Activated naive CD4-positive, alpha-beta T cell (primary cell): ENCODE data around the gene DAD1.
"Not testable (repeated sequence)": the region's sequence is repeated elsewhere in the genome, so short reads cannot be mapped to it uniquely, and the experiment has no call there.

Experiments used
- DNase-seq, 4 experiments: peaks; one replicate each; lab custom pipeline; 2025; lab: John Stamatoyannopoulos, UW

The DAD1 gene

GRCh38 chr14:22552001-22552826 lies 36.8 kb downstream of the DAD1 start:
- DNase-seq = no peak

GRCh38 chr14:22551605-22551997 lies 37.4 kb downstream of the DAD1 start:
- no peak for DNase-seq

DNA sequence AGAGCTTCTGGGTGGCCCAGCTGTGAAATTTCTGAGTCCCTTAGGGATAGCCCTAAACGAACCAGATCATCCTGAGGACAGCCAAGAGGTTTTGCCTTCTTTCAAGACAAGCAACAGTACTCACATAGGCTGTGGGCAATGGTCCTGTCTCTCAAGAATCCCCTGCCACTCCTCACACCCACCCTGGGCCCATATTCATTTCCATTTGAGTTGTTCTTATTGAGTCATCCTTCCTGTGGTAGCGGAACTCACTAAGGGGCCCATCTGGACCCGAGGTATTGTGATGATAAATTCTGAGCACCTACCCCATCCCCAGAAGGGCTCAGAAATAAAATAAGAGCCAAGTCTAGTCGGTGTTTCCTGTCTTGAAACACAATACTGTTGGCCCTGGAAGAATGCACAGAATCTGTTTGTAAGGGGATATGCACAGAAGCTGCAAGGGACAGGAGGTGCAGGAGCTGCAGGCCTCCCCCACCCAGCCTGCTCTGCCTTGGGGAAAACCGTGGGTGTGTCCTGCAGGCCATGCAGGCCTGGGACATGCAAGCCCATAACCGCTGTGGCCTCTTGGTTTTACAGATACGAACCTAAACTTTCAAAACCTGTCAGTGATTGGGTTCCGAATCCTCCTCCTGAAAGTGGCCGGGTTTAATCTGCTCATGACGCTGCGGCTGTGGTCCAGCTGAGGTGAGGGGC lies 38.9 kb downstream of the DAD1 start:
- peak in 2 of 4 experiments; percentile 38 to 40 for DNase-seq

DNA sequence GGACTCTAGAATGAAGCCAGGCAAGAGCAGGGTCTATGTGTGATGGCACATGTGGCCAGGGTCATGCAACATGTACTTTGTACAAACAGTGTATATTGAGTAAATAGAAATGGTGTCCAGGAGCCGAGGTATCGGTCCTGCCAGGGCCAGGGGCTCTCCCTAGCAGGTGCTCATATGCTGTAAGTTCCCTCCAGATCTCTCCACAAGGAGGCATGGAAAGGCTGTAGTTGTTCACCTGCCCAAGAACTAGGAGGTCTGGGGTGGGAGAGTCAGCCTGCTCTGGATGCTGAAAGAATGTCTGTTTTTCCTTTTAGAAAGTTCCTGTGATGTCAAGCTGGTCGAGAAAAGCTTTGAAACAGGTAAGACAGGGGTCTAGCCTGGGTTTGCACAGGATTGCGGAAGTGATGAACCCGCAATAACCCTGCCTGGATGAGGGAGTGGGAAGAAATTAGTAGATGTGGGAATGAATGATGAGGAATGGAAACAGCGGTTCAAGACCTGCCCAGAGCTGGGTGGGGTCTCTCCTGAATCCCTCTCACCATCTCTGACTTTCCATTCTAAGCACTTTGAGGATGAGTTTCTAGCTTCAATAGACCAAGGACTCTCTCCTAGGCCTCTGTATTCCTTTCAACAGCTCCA lies 39.6 kb downstream of the DAD1 start:
- no peak for DNase-seq

GRCh38 chr14:22547948-22548750 lies 40.9 kb downstream of the DAD1 start:
- DNase-seq = no peak

GRCh38 chr14:22547313-22547947 lies 41.6 kb downstream of the DAD1 start:
- no peak for DNase-seq

- no peak for DNase-seq
Observed at GRCh38 chr14:22546722-22547071, 42.3 kb downstream of the DAD1 start.

- no peak for DNase-seq
Observed at GRCh38 chr14:22545842-22546721, 42.9 kb downstream of the DAD1 start.

DNA sequence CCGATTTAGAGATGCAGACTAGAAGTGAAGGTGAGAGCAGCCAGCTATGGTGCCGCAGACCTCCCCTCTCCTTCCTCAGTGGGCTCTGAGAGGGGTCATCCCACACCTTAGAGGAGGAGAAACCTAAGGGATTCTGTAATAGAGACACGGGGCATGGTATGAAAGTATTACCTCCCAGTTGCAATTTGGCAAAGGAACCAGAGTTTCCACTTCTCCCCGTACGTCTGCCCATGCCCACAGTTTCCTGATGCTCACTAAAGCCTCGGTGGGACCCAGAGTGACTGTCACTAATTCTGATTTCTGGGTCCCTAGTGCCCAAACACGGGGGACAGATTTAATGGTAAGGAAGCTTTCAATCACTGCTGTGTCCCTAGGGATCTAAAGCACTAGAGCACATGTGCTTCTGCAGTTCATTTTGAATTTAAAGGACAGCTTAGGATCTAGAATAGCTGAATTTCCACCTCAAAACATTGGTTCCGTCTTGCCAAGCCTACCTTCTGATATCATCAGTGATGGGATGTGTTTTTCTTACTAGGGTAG lies 44.1 kb downstream of the DAD1 start:
- no peak for DNase-seq

GRCh38 chr14:22544406-22544805 lies 44.6 kb downstream of the DAD1 start:
- no peak for DNase-seq

DNA sequence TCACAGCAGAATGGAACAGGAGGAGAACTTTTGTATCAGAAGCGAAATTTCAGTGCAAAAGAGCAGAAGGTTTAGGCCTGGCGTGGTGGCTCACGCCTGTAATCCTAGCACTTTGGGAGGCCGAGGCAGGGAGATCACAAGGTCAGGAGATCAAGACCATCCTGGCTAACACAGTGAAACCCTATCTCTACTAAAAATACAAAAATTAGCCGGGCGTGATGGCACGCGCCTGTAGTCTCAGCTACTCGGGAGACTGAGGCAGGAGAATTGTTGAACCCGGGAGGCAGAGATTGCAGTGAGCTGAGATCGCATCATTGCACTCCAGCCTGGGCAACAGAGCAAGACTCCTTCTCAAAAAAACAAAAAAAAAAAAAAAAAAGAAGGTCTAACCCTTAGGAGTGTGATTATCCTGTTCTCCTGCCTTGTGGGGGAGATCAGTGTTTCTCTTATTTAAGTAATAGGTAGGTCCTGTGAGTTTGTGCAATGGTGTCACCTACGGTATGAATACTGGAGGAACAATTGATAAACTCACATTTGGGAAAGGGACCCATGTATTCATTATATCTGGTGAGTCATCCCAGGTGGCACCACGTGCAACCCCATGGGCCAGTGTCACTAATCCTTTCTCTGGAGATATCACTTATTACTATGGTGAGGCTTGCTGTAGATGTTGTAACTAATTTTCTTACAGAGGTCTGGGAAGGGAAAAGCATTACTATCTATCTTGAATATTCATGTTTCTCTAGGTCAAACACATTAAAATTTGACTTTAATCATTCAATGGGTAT lies 45.3 kb downstream of the DAD1 start:
- DNase-seq = not testable (repeated sequence)

DNA sequence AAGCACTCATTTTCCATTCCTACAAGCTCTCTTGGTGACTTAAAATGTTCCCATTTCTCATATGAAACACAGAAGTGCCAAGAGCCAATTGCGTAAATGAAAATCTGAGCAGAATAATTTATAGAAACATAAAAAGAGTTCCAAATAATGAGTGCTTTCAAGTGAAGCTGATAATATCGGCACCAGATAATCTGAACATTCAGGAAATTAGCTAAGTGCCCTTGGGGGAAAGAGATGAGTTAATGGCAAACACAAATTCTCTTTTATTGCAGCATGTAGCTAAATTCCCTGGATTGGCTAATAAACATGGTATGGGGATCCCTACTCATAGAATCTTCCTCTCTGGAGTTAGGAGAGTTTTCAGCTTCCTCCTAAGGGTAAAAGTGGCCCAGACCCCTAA lies 46.7 kb downstream of the DAD1 start:
- DNase-seq = no peak

- DNase-seq = no peak
Observed at GRCh38 chr14:22541721-22542120, 47.3 kb downstream of the DAD1 start.

- no peak for DNase-seq
Observed at GRCh38 chr14:22540811-22541360, 48.1 kb downstream of the DAD1 start.

GRCh38 chr14:22540293-22540692 lies 48.7 kb downstream of the DAD1 start:
- DNase-seq = no peak

DNA sequence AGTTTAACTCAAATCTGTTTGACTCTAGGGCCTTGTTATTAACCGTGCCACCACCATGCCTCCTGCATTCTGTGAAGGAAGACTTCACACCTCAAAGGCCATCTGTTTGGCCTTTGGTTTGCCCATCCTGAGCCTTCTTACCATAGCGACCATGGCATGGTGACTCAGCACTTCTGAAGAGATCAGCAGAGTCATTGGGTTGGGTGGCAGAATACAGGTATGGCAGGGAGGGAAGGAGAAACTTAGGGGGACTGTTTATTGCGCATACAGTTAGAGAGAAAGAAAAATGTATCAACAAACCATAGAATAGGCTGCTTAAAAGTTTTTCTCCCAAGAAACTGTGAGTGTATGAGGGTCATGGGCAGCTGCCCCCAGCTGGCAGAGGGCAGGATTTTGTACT lies 49.2 kb downstream of the DAD1 start:
- no peak for DNase-seq

DNA sequence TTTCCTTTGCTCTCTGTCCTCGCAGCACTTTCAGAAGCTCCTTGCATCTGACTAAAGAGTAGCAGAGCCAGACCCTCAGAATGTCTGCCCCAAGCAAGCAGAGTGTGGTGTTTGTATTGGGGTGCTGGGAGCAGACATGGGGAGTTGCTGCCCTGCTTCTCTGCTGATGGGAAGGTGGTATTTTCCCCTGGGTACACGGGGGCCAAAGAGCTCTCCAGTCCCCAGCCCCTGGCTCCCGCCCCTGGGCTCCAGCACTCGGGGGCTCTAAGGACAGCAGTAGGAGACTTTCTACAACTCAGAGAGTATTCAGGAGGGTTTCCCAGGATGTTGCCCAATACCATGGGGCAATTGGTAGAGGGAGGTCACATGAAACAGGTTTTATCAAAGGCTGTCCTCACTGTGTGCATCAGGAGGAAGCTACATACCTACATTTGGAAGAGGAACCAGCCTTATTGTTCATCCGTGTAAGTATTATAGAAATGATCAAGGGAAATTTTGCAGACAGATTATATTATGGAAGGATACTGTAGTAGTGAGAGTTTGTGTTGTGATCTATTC lies 50.3 kb downstream of the DAD1 start:
- no peak for DNase-seq

- DNase-seq = no peak
Observed at GRCh38 chr14:22537436-22538310, 51.4 kb downstream of the DAD1 start.
